T-helper 22 cell (primary cell): ENCODE measurements around the gene UGT1A3.

Experiments
- DNase-seq: peaks from one replicate; pipeline ENCODE4 v3.0.0-alpha.2; 2020; ENCODE audit warnings: low read depth

The UGT1A3 gene

DNA sequence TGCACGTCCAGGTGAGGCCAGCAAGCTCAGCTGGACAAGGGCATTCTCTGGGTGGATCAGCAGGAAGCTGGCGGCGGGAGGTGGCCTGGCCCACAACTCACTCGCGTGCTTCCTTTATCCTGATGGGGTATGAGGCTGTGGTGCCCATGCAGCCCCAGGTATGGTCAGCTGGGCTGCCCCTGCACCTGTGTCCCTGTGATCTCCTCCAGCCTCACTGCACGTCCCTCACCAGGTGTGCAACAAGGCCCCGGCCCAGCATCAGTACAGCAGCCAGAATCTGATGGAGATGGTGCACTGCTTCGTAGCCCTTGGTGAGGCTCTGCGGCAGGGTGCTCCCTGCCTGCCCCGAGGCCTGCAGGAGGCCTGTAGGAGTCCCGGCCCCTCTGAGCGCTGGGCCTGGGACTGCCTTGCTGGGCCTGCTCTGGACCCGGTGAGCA is 66.9 kb downstream of the UGT1A3 start:
- no peak for DNase-seq

DNA sequence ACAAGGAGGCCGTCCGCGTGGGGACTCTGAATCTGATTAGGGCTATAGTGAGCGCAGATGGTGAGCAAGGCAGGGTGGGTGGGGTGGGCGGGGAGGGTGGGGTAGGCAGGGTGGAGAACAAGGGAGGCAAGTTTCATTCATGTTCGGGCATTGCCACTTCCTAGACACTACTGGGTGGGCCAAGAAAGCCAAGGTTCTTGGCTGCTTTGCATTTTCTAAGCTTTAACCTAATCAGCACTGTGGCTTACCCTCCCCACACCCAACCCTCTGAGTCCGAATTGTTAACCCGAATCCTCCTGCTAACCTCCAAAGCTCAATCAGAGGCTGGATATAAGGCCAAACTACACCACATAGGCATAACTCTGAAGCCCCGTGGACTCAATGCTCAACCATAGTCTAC is 67.4 kb downstream of the UGT1A3 start:
- DNase-seq: no peak

DNA sequence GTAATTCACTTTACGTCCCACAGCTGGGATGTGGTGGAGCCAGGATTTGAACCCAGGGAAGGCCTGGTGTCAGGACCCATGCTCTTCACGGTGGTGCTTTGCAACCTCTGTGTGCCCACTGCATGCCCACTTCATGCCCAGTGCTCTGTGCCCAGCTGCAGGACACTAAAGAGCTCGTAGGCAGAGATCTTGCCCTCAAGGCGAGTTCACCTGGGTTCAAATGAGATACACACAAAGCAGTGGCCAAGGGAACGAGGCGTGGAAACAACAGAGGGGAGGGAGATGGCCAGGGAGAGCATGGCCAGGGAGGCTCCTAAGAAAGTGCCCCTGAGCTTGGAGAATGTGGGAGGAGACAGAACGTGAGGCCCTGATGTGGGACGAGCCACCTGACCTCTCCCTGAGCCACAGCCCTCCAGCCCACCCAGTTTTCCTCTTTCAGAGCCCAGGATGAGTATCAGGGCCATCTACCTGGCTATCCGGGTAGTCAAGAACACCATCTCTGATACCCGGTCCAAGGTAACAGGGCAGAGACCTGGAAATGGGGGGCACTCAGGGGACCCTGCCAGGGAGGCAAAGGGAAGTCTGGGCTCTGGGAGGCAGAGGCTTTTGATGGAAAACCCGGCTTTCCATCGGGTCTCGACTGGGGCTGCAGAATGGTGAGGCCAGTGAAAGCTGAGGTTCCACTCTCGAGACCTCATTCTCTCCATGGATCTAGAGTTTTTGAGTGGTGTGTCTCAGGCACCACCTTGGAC is 69.7 kb downstream of the UGT1A3 start:
- no peak for DNase-seq

DNA sequence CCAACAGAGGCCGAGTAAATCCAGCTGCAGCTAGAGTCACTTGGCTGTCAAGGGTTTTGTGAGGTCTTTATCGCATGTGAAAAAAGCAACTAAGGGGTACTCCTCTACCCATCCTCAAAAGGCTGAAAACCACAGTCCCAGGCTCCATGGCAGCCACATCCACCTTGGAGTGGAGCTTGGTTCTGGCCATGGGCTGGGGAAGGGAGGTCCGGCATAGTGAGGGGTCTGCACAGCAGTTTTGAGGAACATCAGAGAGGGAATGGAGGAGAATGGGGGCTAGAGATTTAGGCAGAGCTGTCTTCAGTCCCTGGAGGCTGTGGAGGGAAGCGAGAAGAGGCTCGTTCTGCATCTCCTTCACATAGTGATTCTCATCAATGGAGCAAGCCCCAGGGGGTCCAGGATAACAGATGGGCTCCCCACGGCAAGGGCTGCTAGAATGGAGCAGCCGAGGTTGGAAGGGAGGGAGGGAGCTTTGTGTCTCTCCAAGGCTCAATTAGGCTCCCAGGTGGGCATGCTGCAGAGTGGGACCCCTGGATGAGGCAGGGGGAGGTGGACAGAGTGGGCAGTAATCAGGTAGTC is 70.3 kb downstream of the UGT1A3 start:
- no peak for DNase-seq

DNA sequence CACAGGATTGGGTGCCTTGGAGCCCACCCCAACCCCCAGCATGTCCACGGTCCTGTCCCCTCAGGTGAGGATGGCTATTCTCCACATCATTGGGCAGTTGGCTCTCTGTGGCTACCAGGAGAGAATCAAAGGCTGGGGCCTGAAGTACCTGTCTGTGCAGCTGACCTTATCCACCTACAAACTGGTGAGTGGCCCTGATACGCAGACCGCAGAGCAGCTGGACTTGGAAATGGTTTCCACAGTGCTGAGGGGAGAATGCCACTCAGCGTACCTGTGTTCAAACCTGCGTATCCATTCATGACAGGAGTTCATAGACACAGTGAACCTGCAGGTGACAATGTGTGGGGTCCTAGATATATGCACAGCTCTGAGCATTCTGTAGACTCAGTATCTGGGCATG is 70.9 kb downstream of the UGT1A3 start:
- no peak for DNase-seq

DNA sequence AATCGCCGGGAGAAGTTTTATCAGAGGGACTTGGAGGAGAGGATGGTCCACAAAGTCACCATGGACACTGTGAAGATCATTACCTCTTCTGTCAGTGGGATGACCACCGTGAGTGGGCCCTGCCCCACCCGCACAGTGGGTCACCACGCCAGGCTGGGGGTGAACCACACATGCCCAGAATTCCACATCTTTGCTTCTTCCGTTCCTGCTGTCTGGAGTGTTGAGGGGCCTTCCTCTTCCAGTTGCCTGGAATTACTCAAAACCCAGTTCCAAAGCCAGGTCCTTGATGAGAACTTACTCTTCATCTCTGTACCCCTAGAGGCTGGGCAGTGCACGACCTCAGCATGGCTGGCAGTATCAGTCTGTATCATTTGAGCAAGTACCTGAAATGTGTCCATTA is 71.4 kb downstream of the UGT1A3 start:
- DNase-seq: no peak

DNA sequence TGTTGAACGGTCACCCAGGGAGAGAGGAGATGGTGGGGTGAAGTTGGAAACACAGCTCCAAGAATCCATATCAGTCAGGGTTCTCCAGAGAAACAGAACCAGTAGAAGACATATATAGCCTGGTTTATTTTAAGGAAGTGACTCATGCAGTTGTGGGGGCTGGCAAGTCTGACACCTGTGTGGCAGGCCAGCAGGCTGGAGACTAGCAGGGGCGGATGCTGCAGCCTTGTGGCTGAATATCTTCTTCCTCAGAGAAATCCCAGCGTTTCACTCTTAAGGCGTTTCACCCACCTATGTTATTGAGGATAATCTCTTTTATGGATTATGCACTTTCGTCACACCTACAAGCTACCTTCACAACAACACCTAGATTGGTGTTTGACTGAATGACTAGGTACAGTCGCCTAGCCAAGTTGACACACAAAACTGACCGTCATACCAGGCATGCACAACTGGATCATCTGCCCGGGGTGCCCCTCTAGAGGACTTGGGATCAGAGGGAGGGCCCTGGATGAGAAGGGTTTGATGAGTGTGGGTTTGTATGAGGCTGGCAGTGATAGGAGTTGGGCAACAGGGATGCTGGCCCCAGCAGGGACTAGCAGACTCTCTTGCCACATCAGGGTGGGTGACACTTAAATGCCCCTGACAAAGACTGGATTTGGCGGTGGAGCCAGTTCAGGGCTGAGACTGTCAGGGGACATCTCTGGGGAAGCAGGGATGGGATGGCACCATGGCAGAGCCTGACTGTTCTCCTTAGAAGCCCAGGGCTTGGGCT is 72.7 kb downstream of the UGT1A3 start:
- DNase-seq: no peak

DNA sequence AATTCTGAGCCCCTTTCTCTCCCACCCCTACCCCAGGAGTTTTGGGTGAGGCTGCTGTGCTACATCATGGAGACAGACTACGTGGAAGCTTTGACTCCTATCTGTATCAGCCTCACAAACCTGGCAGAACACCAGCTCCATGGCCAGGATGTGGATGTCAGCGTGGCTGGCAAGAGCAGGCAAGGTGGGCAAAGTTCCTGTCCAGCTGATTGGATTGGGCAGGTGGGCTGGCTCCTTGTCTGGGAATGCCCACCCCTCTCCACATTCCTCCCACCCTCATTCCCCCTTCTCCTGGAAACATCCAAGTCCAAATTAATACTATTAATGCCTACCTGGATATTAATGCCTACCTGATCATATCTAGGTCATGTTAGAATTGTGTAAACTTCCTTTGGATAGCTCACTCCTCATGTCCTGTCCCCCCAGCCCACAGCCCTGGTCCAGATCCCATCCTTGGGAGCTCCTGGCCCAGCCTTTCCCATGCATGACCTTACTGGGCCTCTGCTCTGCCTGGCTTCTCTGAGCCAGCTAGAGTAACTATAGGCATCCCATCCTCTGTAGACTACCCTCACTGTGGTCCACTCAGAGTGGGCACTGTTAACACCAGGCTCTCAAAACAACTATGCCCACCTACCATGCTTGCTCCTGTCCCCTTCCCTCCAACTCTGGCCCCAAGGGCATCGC is 73.4 kb downstream of the UGT1A3 start:
- no peak for DNase-seq

DNA sequence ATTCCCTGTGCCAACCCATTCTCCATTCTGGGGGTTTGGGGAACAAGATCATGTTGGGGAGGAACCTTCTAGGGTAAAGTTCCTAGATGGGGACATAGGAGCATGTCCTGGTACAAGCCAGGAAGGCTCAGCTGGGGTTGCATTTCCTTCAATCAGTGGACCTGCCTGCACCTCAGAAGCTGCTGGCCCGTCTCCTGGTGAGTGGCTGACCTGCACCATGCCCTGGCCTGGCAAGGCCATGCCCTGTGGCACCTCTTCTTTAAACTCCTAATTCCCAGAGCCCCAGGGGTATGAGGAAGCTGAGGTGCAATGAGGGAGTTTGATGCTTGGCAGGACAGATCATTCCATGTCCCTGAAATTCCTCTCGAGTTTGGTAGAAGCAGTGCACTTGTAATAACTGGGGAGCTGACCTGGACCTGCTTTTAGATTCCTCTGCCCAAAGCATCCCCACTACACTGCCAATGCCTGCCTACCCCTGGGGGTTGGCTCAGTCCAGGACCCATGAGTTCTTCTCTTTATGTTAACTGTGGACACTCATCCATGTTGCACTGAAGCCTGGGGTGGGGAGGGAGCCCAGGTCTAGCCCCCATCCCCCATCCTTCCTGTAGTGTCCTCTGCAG is 74.6 kb downstream of the UGT1A3 start:
- no peak for DNase-seq

DNA sequence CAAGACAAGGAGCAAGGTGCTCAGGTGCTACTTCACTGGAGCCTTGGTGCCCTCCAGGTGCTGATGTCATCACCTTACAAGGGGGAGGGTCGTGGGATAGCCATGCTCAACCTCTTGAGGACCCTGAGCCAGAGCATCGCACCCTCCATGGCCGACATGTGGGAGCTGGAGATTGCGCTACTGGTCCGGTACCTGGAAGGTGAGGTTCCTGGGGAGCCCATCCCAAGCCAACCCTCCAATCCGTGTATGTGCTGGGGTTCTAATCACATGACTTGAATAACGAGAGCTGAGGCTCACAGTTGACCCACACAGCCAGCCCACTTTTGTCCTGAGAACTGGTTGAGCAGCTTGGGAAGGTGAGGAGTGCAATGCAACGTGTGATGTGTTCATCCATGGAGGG is 75.2 kb downstream of the UGT1A3 start:
- DNase-seq: no peak

DNA sequence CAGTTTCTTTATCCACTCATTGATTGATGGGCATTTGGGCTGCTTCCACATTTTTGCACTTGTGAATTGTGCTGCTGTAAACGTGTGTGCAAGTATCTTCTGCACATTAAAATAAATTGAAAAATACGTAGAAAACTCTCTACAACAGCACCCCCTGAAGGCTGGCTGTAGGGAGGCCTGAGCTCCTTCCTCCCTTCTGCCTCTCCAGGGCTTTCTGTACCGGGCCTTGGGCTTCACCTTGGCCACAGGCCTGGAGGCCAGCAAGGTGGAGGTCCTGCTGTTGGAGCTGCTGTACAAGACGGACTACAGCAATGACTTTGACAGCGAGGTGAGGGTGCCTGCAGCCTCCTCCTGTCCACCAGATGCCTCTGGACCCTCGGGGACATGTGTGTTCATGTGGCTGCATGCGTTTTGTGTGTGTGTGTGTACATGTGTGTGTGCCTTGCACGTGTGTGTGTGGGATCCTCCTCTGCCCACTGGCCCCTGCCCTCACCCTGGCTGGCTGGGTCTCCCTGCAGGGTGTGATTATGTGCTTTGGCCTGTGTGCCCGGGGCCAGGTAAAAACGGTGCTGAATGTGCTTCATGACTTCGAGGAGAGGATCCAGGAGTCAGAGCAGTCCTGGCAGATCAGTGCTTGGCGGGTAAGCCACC is 78.5 kb downstream of the UGT1A3 start:
- DNase-seq: no peak

DNA sequence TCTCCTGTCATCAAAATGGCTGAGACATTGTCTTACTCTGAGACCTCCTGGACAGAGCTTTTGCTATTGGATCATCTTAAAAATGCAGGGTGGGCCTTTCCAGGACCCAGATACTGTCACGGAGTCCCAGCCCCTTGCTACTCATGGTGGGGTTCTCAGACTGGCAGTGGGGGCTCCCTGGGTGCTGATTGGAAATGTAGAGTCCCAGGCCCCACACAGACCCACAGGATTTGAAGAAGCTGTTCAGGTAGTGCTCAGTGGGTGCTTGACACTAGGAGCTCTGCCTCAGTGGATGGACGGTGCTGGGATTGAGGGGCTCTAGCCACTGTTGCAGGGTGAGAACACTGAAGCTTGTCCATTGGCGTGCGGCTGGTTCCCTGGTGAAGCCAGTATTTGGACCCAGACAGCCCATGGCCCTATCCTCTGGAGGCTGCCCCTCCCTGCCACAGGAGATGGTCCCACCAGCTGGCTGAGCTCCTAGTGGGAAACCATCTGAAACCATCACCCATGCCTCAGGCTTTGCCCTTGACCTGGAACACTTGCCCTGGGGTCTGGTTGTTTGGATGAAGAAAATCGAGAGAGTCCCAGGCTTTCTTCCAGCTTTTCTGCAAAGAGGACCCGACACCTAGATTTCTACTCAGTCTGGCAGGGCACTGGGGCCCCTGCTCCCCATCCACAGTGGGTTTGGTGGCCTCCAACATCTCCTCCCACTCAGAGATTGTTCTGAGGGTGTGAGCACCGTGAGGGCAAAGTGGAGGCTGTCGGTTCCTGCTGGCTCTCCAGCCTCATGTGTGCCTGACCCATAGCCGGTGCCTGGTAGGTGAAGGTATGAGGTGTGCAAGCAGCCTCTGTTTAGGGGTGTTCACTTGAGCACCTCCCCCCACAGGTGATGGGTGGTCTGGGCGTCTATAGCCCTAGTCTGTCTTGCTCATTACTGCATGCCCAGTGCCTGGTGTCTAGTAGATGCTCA is 79.4 kb downstream of the UGT1A3 start:
- no peak for DNase-seq

DNA sequence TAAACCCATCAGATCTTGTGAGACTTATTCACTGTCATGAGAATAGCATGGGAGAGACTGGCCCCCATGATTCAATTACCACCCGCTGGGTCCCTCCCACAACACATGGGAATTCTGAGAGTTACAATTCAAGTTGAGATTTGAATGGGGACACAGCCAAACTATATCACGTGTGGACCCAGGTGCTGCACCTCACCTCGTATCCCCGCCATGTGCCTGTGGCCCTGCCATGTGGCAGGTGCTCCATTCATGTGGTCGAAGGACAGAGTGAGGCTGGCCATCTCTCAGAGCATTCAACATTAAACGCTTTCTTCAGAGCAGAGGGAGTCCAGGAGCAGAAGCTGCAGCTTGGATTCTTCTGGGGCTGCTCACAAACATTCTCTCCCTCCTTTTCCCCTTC is 81.5 kb downstream of the UGT1A3 start:
- DNase-seq: no peak

DNA sequence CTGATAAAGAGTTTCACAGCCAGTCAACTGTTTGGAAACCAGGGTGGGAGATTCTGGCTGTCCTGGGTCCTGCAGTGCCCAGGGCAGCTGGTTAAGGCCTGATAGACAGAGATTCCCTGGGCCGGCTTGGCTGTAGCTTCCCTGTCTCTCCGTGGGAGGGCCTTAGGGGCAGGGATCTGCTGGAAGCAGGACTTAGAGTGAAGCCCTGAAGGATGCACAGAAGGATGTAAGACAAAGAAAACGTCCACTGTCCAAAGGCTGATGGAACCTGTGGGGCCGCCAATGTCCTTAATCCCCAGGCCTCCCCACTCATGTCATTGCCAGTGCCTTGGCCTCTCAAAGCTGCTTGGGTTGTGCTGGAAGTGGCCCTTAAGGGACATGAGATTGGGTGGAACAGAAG is 82.2 kb downstream of the UGT1A3 start:
- DNase-seq: no peak

DNA sequence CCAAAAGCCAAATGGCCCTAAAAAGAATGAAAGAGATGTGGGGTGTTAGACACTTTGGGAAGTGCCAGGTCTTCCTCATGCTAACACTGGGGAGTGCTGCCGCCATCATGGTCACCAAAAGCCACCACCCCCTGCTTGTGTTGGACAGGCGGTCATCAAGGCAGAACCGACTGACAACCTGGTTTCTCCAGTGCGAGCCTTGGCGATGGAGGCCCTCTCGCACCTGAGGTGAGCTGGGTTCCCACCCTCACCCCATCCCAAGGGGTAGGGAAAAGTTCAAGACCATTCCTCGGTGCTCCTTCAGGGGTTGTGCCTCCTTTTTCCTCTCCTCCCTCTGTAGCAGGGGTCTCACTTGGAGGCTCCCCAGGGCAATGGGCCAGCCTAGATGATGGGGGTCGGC is 82.9 kb downstream of the UGT1A3 start:
- DNase-seq: no peak

DNA sequence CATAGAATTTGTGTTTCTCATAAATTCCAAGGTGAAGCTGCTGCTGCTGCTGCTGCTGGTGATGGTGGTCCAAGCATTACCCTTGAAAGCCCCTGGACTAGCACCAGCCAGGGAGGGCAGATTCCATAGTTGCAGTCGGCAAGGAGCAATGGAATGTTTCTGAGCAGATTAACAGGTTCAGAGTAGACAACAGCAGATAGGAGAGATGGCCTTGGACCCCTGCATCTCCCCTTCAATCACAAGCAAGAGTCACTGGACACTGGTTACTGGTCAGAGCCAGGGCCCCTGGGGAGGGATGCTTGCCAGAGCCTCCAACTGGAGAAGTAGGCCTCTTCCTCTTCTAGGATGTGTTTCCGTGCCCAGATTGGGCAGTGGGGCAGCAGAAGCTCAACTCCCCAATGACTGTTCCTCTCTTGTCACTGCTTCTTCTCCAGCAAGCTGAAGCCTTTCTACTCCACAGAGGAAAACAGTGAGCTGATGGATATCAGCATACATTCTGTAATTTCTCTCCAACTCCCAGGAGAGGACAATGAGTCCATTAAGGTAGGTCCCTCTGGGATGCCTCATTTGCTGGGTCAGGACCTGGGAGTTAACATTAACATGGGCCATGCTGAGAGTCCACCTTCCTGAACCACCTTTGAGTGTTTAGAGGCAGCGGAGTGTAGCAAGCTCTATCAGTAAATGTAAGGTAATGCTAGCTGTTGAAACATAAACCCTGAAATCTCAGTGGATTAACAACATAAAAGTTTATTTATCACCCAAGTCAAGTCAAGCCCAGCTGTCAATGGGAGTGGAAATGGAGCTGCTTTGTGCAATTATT is 84.6 kb downstream of the UGT1A3 start:
- no peak for DNase-seq

DNA sequence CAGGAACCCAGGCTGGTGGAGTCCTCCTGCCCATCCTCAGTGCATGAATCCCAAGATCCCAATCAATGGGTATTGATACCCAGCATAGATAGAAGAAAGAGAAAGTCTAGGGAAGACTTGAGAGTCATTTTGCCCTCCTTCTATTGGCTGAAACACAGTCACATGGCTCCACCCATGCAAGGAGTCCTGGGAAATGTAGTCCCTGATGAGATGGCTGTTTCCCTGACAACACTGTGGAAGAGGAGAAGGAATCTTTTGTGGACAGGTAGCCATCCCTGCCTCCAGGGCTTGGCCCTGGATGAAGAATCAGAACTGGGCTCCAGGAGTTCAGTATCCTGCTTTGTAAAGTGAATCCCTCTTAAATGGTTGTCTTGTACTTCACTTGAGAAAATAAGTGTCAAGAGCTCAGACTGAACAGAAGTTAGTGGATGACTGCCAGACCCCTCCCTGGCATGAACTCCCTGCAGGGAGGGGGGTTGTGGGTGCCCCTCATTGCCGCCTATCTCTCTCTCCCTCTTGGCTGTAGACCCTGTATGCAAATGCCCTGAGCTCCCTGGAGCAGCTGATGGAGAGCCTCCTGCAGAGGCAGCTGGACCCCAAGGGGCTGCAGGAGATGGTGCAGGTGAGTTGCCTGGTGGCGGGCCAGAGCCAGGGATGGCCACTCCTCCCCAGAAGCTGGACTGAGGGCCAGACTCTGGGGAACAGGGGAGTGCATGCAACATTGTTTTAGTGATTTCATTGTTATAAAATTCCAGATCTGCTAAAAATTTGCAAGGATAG is 85.4 kb downstream of the UGT1A3 start:
- no peak for DNase-seq

DNA sequence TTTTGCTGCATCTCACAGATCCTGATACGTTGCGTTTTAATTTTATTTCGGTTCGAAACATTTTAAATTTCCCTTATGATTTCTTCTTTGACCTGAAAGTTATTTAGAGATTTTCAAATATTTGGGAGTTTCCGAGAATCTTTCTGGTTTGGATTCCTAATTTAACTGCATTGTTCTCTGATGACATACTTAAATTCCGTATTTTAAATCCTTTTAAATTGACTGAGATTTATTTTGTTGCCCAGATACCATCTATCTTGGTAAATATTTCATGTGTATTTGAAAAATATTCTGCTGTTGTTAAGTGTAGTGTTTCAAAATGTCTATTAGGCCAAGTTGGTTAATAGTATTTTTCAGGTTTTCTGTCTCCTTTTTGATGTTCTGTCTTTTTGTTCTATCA is 87.0 kb downstream of the UGT1A3 start:
- no peak for DNase-seq

DNA sequence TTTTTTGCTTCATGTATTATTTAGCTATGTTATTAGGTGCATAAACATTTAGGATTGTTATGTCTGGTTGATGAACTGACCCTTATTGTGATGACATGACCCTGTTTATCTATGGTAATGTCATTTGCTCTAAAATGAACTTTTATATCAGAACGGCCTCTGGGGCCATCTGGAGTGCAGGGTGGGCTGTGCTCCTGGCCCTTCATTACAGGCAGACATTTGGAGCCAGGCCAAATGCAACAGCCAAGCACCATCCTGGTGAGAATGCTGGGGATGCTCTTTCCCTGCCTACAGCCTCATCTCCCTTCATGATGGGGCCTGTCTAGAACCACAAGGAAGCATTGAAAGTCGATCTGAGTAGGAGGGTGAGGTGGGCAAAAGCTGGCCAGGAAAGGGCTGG is 87.5 kb downstream of the UGT1A3 start:
- no peak for DNase-seq
